Fibroblast of mammary gland (primary cell): ENCODE measurements around the gene RNASEH2C.

Experiments used
- DNase-seq: peaks from one replicate; pipeline ENCODE4 v3.0.0-alpha.2; 2010; ENCODE audit warnings: low read depth
- H3K4me3 ChIP-seq: 2 replicates; pipeline ENCODE4 v1.5.1; 2011; ENCODE audit warnings: low read depth, mild to moderate bottlenecking, low read length, moderate library complexity; ENCODE audit not compliant: control insufficient read depth
- TF ChIP-seq, protein P1 (sequence below): conservative IDR thresholded peaks from 2 replicates; pipeline ENCODE4 v1.5.1; 2011; ENCODE audit warnings: low read depth, low read length, inconsistent platforms; ENCODE audit not compliant: control insufficient read depth, insufficient read depth

The RNASEH2C gene

DNA sequence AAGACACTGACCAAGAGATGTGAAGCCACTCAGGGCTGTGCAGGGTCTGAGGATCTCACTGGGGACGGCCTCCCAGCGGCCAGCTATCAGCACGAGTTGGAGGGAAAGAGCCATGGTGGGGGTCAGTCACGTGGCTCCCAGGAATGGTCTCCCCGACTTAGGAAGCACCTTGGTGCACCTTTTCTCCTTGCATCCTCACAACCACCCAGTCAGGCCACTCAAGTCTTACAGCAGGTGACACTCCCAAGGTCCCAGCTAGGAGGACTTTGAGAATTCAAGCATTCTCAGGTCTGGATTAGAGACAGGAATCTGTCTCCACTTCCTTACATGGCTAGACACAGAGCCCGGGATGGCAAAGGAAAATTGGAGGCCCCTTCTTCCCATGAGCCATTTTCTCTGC, 2.7 kb downstream of the RNASEH2C start:
- no peak for DNase-seq
- TF ChIP-seq, protein P1, sequence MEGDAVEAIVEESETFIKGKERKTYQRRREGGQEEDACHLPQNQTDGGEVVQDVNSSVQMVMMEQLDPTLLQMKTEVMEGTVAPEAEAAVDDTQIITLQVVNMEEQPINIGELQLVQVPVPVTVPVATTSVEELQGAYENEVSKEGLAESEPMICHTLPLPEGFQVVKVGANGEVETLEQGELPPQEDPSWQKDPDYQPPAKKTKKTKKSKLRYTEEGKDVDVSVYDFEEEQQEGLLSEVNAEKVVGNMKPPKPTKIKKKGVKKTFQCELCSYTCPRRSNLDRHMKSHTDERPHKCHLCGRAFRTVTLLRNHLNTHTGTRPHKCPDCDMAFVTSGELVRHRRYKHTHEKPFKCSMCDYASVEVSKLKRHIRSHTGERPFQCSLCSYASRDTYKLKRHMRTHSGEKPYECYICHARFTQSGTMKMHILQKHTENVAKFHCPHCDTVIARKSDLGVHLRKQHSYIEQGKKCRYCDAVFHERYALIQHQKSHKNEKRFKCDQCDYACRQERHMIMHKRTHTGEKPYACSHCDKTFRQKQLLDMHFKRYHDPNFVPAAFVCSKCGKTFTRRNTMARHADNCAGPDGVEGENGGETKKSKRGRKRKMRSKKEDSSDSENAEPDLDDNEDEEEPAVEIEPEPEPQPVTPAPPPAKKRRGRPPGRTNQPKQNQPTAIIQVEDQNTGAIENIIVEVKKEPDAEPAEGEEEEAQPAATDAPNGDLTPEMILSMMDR = no peak
- no peak overlapping the region for H3K4me3 ChIP-seq

DNA sequence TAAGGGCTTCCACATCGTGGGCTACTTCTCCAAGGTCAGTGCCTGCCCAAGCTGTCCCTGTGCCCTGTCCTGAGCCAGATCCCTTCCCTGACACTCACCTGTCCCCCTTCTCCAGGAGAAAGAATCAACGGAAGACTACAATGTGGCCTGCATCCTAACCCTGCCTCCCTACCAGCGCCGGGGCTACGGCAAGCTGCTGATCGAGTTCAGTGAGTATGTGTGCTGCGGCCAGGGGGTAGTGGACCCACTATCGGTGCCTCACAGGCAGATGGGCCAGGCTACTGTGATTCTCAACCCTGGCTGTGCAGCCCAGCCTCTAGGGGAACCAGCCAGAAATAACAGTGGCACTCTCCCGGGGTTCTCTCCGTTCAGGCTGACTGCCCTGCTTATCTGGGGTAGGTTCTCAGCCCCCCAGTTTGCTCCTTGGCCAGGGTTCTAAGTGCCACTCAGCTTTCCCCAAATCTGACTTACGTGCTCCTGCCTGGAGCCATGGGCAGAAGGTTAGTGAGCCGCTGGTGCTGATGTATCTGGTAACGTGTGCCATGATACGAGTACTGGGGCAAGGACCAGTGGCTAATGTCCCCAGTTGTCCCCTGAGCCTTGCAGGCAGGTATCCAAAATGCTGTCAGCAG, 3.7 kb downstream of the RNASEH2C start:
- DNase-seq = no peak
- TF ChIP-seq, protein P1 = no peak
- H3K4me3 ChIP-seq = no peak overlapping the region

DNA sequence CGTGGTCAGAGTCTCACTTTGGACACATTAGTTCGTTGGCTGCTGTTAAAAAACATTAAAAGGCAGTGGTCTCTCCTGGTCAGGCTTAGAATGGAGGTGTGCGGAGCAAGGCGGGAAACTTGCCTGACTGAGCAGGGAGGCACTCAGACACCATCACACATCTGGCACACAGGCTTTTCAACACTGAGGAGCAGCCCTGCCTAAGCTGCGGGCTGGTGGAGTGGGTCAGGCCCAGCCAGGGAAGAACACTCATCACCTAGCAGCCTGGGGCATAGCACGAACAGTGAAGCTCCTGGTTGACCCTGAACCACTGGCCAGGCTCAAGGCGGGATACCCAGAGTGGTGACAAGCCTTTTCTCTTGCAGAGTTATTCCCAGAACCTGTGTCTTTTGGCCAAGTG, 4.3 kb downstream of the RNASEH2C start:
- TF ChIP-seq, protein P1 = no peak
- DNase-seq = no peak
- H3K4me3 ChIP-seq = no peak overlapping the region

DNA sequence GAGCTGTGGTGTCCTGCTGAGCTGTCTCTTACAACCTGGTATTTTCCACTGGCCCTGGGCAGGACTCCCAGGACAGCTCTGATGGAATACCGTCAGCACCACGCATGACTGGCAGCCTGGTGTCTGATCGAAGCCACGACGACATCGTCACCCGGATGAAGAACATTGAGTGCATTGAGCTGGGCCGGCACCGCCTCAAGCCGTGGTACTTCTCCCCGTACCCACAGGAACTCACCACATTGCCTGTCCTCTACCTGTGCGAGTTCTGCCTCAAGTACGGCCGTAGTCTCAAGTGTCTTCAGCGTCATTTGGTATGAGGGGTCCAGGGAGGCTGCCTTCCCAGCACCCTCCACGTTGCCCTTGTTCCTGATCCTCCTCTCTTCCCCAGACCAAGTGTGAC, 6.2 kb downstream of the RNASEH2C start:
- no peak overlapping the region for H3K4me3 ChIP-seq
- TF ChIP-seq, protein P1 = no peak
- DNase-seq = no peak

DNA sequence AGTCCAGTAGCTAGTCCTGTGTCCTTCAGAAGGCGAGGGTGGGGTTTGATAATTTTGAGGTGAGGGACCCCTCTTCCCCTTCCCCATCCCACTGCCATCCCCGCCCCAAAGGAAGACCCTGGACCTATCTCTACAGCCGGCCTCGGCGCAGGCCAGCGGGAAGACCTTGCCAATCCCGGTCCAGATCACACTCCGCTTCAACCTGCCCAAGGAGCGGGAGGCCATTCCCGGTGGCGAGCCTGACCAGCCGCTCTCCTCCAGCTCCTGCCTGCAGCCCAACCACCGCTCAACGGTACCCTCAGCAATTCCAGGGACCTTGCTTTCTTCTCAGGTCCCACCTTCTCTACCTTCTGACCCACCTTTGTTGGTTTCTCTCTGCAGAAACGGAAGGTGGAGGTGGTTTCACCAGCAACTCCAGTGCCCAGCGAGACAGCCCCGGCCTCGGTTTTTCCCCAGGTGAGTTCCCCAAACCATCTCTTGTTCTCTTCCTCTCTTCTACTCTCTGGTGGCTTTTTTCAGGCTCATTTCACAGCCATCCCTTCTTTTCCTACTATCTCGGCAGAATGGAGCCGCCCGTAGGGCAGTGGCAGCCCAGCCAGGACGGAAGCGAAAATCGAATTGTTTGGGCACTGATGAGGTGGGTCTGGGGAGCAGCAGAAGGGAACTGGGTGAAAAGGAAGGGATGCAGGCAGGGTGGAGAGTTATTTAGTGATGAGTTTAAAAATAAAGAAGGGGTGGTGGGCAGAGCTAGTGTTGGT, 7.2 kb downstream of the RNASEH2C start:
- peak overlapping the region; percentile 78 for H3K4me3 ChIP-seq
- DNase-seq = no peak
- TF ChIP-seq, protein P1 = no peak

DNA sequence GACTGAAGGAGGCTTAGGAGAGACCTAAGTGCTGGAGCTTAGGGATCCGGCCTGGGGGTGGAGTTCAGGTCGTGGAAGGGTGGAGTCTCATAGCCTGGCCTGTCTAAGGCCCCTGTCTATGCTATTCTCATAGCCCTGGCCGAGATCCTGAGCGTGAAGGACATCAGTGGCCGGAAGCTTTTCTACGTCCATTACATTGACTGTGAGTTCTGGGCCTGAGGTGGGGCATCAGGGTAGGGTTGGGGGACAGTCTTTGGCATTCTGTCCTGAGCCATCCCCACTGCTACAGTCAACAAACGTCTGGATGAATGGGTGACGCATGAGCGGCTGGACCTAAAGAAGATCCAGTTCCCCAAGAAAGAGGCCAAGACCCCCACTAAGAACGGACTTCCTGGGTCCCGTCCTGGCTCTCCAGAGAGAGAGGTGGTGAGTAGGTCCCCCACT, 7.9 kb downstream of the RNASEH2C start:
- DNase-seq = no peak
- TF ChIP-seq, protein P1 = no peak

More for the DNA sequence above, 7.9 kb downstream of the RNASEH2C start:
- peak overlapping the region; percentile 78 for H3K4me3 ChIP-seq
